GM18909 (cell line): Measurements from ENCODE around the gene UROC1.

ENCODE experiments used
- ATAC-seq: cut with Tn5 transposase; IDR thresholded peaks from one replicate; pipeline ENCODE4 v1.9.1; 2021; ENCODE audit warnings: mild to moderate bottlenecking; ENCODE audit not compliant: unreplicated experiment, poor library complexity

The UROC1 gene

DNA sequence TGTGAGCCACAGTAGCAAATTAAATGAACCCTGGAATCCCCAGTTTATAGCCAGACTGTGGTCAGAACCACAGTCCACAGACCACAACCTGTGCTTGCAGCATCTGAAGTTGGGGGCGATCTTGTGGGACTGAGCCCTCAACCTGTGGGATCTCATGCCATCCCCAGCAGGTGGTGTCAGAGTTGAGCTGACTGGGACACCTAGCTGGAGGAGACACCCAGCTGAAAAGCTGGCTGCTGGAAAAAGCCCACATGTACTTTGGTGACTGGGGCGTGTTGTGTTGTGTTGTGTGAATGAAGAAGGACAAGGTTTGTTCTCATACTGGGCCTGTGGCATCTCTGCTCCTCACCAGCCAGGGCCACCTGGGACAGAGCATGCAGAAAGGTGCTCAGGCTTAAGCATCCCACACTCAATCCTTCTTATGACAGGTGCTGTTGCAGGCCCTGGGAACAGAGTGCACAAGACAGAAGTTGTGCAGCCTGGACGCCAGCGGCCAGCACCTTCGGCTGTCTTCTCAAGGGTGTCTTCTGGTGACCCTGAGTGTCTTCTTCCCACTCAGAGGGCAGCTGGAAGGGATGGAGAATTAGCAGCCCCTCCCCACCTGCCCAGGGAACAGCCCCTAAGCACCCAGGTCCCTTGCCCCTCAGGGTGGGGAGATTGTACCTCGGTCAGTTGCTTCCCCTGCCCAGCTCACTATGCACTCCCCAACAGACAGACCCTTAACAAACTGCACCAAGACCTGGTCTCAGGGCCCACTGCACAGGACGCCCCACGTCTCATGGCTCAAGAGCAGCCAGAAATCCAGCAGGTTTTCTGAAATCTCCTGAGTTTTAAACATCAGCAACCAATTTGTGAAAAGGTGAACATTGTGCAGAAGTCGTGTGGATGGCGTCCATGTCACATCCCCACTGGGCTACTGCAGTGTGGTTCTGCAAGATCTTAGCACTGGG is 2.2 kb upstream of the UROC1 start:
- no peak for ATAC-seq

GRCh38 chr3:126518779-126519177 is 1.2 kb upstream of the UROC1 start:
- ATAC-seq, result no peak

DNA sequence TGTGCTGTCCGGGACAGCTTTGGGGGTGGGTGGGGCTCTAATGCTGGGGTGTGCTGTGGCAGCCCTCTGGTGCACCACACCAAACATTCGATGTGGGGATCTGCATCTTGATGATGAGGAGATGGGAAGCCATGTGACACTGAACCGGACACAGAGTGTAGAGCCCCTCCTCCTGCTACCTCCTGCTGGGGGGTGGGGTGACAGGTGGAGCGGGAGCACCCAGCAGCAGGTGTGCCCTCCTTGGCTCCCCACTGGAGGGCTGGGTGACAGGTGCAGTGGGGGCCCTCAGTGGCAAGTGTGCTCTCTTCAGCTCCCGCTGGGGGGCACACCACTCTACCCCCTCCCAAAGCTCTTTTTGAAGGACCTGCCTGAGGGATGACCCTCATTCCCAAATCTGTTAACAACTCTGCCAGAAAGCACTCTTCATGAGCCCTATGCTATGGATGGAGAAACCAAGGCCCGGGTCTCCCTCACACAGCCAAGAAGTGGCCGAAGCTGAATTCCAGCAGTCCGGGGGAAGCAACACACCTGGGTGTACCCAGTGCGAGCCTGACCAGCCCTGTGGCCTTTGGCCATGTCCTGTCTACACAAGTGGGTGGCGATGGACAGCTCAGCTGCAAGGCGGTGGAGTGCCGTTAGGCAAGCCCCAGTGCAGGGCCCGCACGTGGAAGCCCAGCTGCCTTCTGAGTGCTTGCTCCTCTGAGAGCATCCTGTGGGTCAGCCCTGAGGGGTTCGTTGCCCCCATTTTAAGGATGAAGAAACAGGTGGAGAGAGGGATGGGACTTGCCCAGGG is 609 bp upstream of the UROC1 start:
- ATAC-seq, result no peak

DNA sequence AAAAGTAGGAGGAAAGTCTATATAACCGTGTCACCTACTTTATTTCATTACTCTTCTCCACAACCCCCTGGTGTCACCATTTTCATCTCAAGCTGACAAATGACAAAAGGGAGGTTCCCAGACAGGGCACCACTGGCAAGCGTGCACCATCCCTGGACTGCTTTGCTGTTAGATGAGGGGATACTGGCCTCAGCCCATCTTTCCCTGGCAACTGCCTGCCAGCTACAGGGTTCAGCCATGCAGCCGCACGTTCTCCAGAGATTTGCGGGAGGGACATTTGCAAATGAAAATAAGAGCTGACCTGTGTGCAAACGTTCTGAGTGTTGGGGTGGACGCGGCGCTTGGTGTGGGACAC is 660 bp downstream of the UROC1 start:
- no peak for ATAC-seq

GRCh38 chr3:126516152-126516935 is 1.2 kb downstream of the UROC1 start:
- no peak for ATAC-seq

DNA sequence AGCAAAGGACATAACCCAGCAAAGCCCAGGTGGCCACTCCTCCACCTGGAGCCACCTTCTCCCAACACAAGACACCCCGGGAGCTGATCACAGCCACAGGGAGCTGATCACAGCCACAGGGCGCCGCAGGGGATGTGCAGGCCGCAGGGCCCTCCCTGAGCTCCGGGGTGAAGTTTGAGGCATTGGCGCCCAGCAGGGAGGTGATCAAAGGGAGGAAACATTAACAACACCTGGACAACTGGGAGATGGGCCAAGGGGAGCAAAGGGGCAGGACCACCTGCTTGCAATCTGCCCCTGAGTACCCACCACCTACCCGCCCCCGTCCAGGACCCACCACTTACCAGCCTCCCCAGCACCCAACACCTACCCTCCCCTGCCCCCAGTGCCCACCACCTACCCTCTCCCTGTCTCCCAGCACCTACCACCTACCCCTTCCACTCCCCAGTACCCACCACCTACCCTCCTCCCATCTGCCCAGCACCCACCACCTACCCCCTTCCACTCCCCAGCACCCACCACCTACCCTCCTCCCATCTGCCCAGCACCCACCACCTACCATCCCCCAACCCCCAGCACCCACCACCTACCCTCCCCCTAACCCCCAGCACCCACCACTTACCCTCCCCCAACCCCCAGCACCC is 2.4 kb downstream of the UROC1 start:
- no peak for ATAC-seq

GRCh38 chr3:126514161-126514560 is 3.4 kb downstream of the UROC1 start:
- no peak for ATAC-seq

- no peak for ATAC-seq
Observed at GRCh38 chr3:126512916-126513650, 4.5 kb downstream of the UROC1 start.

DNA sequence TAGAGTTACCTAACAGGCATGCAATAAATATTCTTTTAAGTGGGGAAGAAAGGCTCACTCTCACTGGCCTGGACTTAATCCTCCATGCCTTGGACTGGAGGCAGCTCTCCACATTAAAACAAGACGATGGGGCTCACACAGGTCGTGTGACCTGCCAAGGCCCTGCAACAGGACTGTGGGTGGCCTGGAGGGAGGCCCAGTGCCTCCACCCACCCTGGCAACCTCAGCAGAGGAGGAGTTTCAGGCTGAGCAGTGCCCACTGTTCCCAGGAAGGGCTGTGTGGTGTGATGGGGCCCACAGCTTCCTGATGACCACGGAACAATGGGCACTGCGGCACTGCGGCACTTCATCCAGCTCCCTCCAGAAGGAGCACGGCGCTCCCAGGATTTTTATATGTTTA is 5.5 kb downstream of the UROC1 start:
- ATAC-seq, result no peak

DNA sequence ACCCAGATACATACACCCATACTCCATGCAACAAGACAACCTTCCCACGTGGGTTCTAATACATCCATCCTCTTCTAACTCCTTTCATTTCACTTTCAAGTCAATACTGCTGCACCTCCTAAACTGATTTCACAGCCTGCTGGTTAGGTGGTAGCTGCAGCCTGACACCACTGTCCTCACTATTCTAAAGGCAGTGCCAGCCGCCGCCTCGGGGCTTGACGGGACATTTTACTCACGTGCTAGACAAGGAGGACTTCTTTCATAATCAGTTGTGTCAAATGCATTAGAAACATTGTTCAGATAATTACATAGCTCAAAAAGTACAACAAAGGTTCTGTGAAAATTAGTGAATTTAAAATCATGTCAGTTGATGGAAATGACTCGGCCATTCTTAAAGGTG is 6.3 kb downstream of the UROC1 start:
- ATAC-seq, result no peak

DNA sequence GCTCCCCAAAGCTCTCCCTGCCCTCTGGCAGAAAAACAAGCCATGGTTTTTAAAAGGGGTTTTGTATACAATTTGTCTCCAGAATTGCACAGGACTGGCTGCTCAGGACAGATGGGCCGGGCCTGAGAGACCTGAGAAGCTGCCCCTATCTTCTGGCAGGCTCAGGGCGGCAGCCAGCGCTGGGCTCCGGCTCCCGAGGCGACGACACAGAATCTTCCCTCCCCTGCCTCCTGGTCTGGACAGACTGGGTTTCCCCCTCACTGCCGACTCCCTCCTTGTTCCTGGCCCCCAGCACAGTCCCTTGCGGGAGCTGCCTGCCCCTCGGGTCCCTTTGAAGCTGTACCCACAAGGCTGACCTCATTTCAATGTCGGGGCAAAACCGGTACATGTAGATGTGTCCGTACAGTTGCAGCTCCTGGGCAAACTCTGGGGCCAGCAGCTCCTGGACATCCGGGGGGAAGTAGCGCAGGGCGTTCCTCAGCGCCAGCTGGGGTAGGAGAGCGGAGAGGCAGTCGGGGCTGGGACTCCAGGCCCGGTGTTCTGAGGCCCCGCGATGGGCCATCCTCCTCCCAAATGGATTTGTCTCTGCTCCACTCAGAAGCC is 7.2 kb downstream of the UROC1 start:
- ATAC-seq, result no peak

DNA sequence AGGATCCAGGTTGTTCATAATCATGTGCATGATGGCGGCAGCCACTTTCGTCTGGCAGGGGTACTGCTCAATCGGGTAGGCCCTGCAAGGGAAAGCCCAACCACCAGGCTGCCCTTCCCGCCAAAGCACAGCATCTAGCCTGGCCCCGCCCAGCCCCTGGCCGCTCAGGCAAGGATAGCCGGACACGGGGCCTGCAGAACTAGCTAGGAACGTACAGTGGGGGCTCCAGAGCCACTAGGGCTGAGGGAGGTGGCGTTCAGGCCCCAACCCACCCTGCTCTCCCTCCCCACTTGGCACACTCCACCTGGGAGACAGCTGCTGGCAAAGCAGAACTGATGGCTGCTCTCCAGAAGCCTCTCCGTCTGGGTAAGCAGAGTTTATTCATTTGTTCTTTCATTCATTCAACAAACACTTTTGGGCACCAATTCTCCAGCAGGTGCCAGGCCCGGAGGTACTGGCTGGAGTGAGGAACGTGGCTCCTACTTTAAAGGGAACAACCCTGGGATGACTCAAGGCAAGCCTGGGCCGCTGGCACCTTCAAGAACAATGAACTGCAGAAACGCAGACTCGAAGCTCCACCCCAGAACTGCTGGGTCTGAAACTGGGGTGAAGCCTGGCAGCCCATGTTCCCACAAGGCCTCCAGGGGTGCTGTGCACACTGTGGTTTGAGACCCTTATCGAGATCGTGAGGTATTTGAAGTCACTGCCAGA is 7.8 kb downstream of the UROC1 start:
- no peak for ATAC-seq

- no peak for ATAC-seq
Observed at GRCh38 chr3:126508564-126508964, 9.0 kb downstream of the UROC1 start.

DNA sequence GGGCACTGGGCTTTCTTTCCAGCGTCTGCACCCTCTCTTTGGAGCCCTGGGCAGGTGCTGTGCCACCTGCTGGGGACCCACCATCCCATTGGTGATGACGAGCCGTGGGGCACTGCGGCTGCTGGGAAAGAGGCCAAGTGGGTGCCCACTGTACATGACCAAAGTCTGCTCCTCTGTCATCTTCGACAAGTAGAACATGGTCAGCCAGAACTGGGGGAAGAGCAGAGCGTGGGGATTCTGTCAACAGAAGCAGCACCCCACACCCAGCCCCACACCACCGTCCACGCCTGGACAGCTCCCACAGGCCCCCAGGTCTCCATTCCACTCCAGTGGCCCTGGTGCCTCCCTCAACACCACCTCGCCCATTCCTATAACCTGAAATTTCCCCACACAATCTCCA is 9.7 kb downstream of the UROC1 start:
- ATAC-seq, result no peak

DNA sequence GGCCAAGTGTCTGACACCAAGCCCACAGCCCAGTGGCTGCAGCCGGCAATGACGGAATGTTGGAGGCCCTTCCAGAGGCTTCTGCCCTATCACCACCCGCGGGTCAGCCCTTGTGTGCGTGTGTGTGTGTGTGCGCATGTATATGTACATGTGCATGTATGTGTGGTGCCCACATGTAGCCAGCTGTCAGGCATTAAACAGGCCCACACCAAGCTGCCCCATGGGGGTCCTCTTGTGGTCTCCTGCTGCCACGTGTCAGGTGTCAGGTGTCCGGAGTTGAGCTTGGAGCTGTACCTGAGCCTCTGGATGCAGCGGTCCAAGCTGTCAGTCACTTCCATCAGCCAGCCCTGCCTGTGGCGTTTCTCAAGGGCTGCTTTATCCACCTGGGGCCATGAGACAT is 13.9 kb downstream of the UROC1 start:
- ATAC-seq, result no peak

DNA sequence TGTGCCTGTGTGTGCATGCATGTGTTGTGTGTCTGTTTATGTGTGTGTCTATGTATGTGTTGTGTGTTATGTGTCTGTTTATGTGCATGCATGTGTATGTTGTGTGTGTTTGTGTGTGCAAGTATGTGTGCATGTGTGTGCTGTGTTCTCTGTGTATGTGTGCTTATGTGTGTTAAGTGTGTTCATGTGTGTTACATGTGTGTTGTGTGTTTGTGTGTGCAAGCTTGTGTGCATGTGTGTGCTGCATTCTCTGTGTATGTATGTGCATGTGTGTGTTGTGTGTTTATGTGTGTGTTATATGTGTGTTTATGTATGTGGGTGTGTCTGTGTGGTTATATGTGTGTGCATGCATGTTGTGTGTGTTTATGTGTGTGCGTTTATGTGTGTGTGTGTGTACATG is 14.9 kb downstream of the UROC1 start:
- no peak for ATAC-seq

DNA sequence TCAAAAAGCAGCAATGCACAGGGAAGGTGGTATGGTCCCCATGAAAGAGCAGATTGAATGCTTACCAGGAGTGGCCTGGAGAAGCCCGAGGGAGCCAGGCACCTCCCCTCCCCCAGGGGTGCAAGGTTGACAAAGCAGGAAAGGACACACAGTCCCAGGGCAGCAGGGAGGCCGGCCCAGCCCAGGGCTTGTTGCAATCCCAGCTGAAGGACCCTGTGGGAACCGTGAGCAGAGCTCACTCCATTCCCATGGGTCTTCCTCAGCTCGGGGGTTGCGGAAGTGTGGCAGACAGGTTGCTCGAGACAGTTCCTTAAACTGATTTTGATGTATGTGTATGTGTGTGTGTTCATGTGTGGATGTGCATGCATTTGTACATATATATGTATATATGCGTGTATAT is 15.8 kb downstream of the UROC1 start:
- ATAC-seq, result no peak

DNA sequence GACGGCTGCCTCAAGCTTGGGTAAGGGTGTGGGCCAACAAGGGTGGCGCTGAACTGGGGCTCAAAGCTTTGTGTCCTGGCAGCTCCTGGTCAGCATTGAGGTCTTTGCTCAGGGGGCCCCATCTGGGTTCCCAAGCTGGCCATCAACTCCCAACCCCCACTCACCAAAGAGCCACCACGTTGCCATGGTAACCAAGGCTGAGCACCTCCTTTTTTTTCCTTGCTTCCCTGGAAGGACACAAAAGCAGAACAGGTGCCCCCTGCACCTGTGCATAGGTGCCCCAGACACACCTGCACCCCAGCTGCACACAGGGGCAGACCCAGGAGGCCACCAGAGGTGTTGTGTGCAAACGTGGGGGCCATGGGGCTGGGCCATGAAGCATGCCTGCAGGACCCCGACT is 16.5 kb downstream of the UROC1 start:
- ATAC-seq, result no peak

GRCh38 chr3:126500016-126500415 is 17.6 kb downstream of the UROC1 start:
- no peak for ATAC-seq
